Mononuclear cell (primary cell): Measurements from ENCODE around the gene UTP14A. TPM values are rescaled to one million over a fixed set of nuclear protein-coding genes. Genes with fewer than 3 reads are reported as not detected.
"Not testable (repeated sequence)": the region's sequence is repeated elsewhere in the genome, so short reads cannot be mapped to it uniquely, and the experiment has no call there.

Source experiments
- H3K27me3 ChIP-seq: 2 replicates; pipeline ENCODE4 v1.6.0; 2011; ENCODE audit warnings: low read length, control low read depth; ENCODE audit not compliant: insufficient read depth
- H3K4me1 ChIP-seq: 2 replicates; pipeline ENCODE4 v1.5.1; 2011; ENCODE audit warnings: mild to moderate bottlenecking, low read length, control low read depth; ENCODE audit not compliant: insufficient read depth
- H3K4me3 ChIP-seq: 2 replicates; pipeline ENCODE4 v1.5.1; 2011; ENCODE audit warnings: mild to moderate bottlenecking, low read length, moderate library complexity
- H3K9me3 ChIP-seq: 2 replicates; pipeline ENCODE4 v1.5.1; 2011; ENCODE audit warnings: low read depth, mild to moderate bottlenecking, control low read depth, low read length
- total RNA-seq: library from RNA; depleted of rRNA; stranded (reverse); fragments of >200 nt; gene quantifications from one replicate; pipeline ENCODE4 v1.2.3, GENCODE V29; 2012

UTP14A gene
- total RNA-seq: 11.6 TPM

GRCh38 chrX:129905787-129906580 is at the start of gene UTP14A:
Gene UTP14A, plus strand, starts transcription at chrX:129906164. Its CDS starts 47 bp downstream, at chrX:129906211.
- Histone ChIP-seq H3K4me1 (peaks cover 8% of the 10 kb centered on the region), H3K27me3 (no peaks in the 10 kb centered on the region), H3K9me3 (no peaks in the 10 kb centered on the region), H3K4me3 (peak within 1 kb of the TSS; percentile 74)

- not testable (repeated sequence) for H3K4me1 ChIP-seq, H3K4me3 ChIP-seq, H3K27me3 ChIP-seq, H3K9me3 ChIP-seq
Measured at GRCh38 chrX:129859134-129859533, 46.8 kb upstream of the UTP14A start.

GRCh38 chrX:129866321-129866720 is 39.6 kb upstream of the UTP14A start:
- not testable (repeated sequence) for H3K9me3 ChIP-seq, H3K4me1 ChIP-seq, H3K27me3 ChIP-seq, H3K4me3 ChIP-seq

- Histone ChIP-seq H3K9me3 (no peaks in the 10 kb centered on the region), H3K4me1 (no peaks in the 10 kb centered on the region), H3K27me3 (no peaks in the 10 kb centered on the region), H3K4me3 (no peak overlapping the region)
Measured at GRCh38 chrX:129872524-129872923, 33.4 kb upstream of the UTP14A start.

GRCh38 chrX:129875669-129876068 is 30.3 kb upstream of the UTP14A start:
- Histone ChIP-seq H3K4me3 (no peak overlapping the region), H3K9me3 (no peaks in the 10 kb centered on the region), H3K27me3 (no peaks in the 10 kb centered on the region), H3K4me1 (no peaks in the 10 kb centered on the region)

GRCh38 chrX:129876771-129877305 is 29.1 kb upstream of the UTP14A start:
- H3K27me3 ChIP-seq: no peaks in the 10 kb centered on the region
- H3K4me1 ChIP-seq: no peaks in the 10 kb centered on the region
- H3K4me3 ChIP-seq: no peak overlapping the region
- no peaks in the 10 kb centered on the region for H3K9me3 ChIP-seq

GRCh38 chrX:129877401-129877800 is 28.6 kb upstream of the UTP14A start:
- H3K4me1 ChIP-seq: no peaks in the 10 kb centered on the region
- H3K4me3 ChIP-seq: no peak overlapping the region
- no peaks in the 10 kb centered on the region for H3K9me3 ChIP-seq
- H3K27me3 ChIP-seq: no peaks in the 10 kb centered on the region

GRCh38 chrX:129900054-129900453 is 5.9 kb upstream of the UTP14A start:
- no peaks in the 10 kb centered on the region for H3K9me3 ChIP-seq
- H3K4me1 ChIP-seq: no peaks in the 10 kb centered on the region
- no peaks in the 10 kb centered on the region for H3K27me3 ChIP-seq
- H3K4me3 ChIP-seq: no peak overlapping the region

GRCh38 chrX:129908636-129909035 is 2.7 kb downstream of the UTP14A start:
- peaks cover 8% of the 10 kb centered on the region for H3K4me1 ChIP-seq
- H3K4me3 ChIP-seq: no peak overlapping the region
- H3K9me3 ChIP-seq: no peaks in the 10 kb centered on the region
- no peaks in the 10 kb centered on the region for H3K27me3 ChIP-seq

- Histone ChIP-seq H3K9me3 (no peaks in the 10 kb centered on the region), H3K4me3 (no peak overlapping the region), H3K27me3 (no peaks in the 10 kb centered on the region), H3K4me1 (peaks cover 8% of the 10 kb centered on the region)
Measured at GRCh38 chrX:129925305-129926092, 19.5 kb downstream of the UTP14A start.

- Histone ChIP-seq H3K27me3 (no peaks in the 10 kb centered on the region), H3K4me1 (peaks cover 3% of the 10 kb centered on the region), H3K4me3 (peak overlapping the region; percentile 30)
Measured at GRCh38 chrX:129930941-129931410, 25.0 kb downstream of the UTP14A start.

GRCh38 chrX:129931411-129932015 is 25.5 kb downstream of the UTP14A start:
- H3K4me1 ChIP-seq: peaks cover 3% of the 10 kb centered on the region
- no peaks in the 10 kb centered on the region for H3K9me3 ChIP-seq
- H3K27me3 ChIP-seq: no peaks in the 10 kb centered on the region
- peak overlapping the region; percentile 44 for H3K4me3 ChIP-seq

More at GRCh38 chrX:129930941-129931410, 25.0 kb downstream of the UTP14A start:
- no peaks in the 10 kb centered on the region for H3K9me3 ChIP-seq

- Histone ChIP-seq H3K9me3 (no peaks in the 10 kb centered on the region), H3K4me3 (peak overlapping the region; percentile 44), H3K4me1 (peaks cover 3% of the 10 kb centered on the region), H3K27me3 (no peaks in the 10 kb centered on the region)
Measured at GRCh38 chrX:129932016-129932820, 26.3 kb downstream of the UTP14A start.

- H3K9me3 ChIP-seq: no peaks in the 10 kb centered on the region
- no peaks in the 10 kb centered on the region for H3K27me3 ChIP-seq
- peak overlapping the region; percentile 34 for H3K4me3 ChIP-seq
- peaks cover 3% of the 10 kb centered on the region for H3K4me1 ChIP-seq
Measured at GRCh38 chrX:129932821-129933321, 26.9 kb downstream of the UTP14A start.
